ENCODE measurements around the gene IP6K3.

IP6K3 gene

GRCh38 chr6:33693186-33694105 is 53.3 kb downstream of the IP6K3 start:
- no peak overlapping the region for H3K27ac ChIP-seq (ENCODE audit: low read depth, low read length)
- no peaks in the 10 kb centered on the region for H3K9me3 ChIP-seq (ENCODE audit: control insufficient read depth in 5 of 5, low read length in 5 of 5)
- H3K36me3 ChIP-seq (ENCODE audit: control insufficient read depth in 5 of 5, insufficient read depth in 5 of 5, low read length in 5 of 5): peaks cover 0 to 88% (median 62%) of the 10 kb centered on the region in 5 donors
- H3K27me3 ChIP-seq (ENCODE audit: control insufficient read depth in 5 of 5, insufficient read depth in 4 of 5, low read length in 5 of 5): peaks cover 0 to 4% (median 0%) of the 10 kb centered on the region in 5 donors
- H3K9ac ChIP-seq (ENCODE audit: low read length in 5 of 5): no peak overlapping the region
- peaks cover 0 to 47% (median 7%) of the 10 kb centered on the region in 5 donors for H3K4me1 ChIP-seq (ENCODE audit: control insufficient read depth in 5 of 5, insufficient read depth in 5 of 5, low read length in 5 of 5)
- no peak overlapping the region for H3K4me3 ChIP-seq (ENCODE audit: low read depth in 1 of 5, low read length in 5 of 5)

- Histone ChIP-seq H3K4me1 (ENCODE audit: control insufficient read depth in 5 of 5, insufficient read depth in 5 of 5, low read length in 5 of 5) (peaks cover 0 to 41% (median 7%) of the 10 kb centered on the region in 5 donors), H3K9me3 (ENCODE audit: control insufficient read depth in 5 of 5, low read length in 5 of 5) (no peaks in the 10 kb centered on the region), H3K27ac (ENCODE audit: low read depth, low read length) (no peak overlapping the region), H3K27me3 (ENCODE audit: control insufficient read depth in 5 of 5, insufficient read depth in 4 of 5, low read length in 5 of 5) (peaks cover 0 to 4% (median 0%) of the 10 kb centered on the region in 5 donors), H3K9ac (ENCODE audit: low read length in 5 of 5) (no peak overlapping the region), H3K4me3 (ENCODE audit: low read depth in 1 of 5, low read length in 5 of 5) (no peak overlapping the region), H3K36me3 (ENCODE audit: control insufficient read depth in 5 of 5, insufficient read depth in 5 of 5, low read length in 5 of 5) (peaks cover 0 to 89% (median 61%) of the 10 kb centered on the region in 5 donors)
Measured at GRCh38 chr6:33692760-33693158, 53.9 kb downstream of the IP6K3 start.

- Histone ChIP-seq H3K4me1 (ENCODE audit: control insufficient read depth in 5 of 5, insufficient read depth in 5 of 5, low read length in 5 of 5) (peaks cover 0 to 36% (median 7%) of the 10 kb centered on the region in 5 donors), H3K36me3 (ENCODE audit: control insufficient read depth in 5 of 5, insufficient read depth in 5 of 5, low read length in 5 of 5) (peaks cover 0 to 89% (median 61%) of the 10 kb centered on the region in 5 donors), H3K27ac (ENCODE audit: low read depth, low read length) (no peak overlapping the region), H3K4me3 (ENCODE audit: low read depth in 1 of 5, low read length in 5 of 5) (no peak overlapping the region), H3K27me3 (ENCODE audit: control insufficient read depth in 5 of 5, insufficient read depth in 4 of 5, low read length in 5 of 5) (peaks cover 0 to 4% (median 0%) of the 10 kb centered on the region in 5 donors), H3K9me3 (ENCODE audit: control insufficient read depth in 5 of 5, low read length in 5 of 5) (no peaks in the 10 kb centered on the region), H3K9ac (ENCODE audit: low read length in 5 of 5) (no peak overlapping the region)
Measured at GRCh38 chr6:33692078-33692759, 54.5 kb downstream of the IP6K3 start.

GRCh38 chr6:33691456-33692077 is 55.1 kb downstream of the IP6K3 start:
- no peak overlapping the region for H3K9ac ChIP-seq (ENCODE audit: low read length in 5 of 5)
- H3K36me3 ChIP-seq (ENCODE audit: control insufficient read depth in 5 of 5, insufficient read depth in 5 of 5, low read length in 5 of 5): peaks cover 0 to 89% (median 57%) of the 10 kb centered on the region in 5 donors
- H3K27ac ChIP-seq (ENCODE audit: low read depth, low read length): no peak overlapping the region
- peaks cover 0 to 4% (median 0%) of the 10 kb centered on the region in 5 donors for H3K27me3 ChIP-seq (ENCODE audit: control insufficient read depth in 5 of 5, insufficient read depth in 4 of 5, low read length in 5 of 5)
- H3K9me3 ChIP-seq (ENCODE audit: control insufficient read depth in 5 of 5, low read length in 5 of 5): no peaks in the 10 kb centered on the region
- no peak overlapping the region for H3K4me3 ChIP-seq (ENCODE audit: low read depth in 1 of 5, low read length in 5 of 5)
- H3K4me1 ChIP-seq (ENCODE audit: control insufficient read depth in 5 of 5, insufficient read depth in 5 of 5, low read length in 5 of 5): peaks cover 0 to 29% (median 2%) of the 10 kb centered on the region in 5 donors

- Histone ChIP-seq H3K27ac (ENCODE audit: low read depth, low read length) (no peak overlapping the region), H3K9me3 (ENCODE audit: control insufficient read depth in 5 of 5, low read length in 5 of 5) (no peaks in the 10 kb centered on the region), H3K9ac (ENCODE audit: low read length in 5 of 5) (no peak overlapping the region), H3K36me3 (ENCODE audit: control insufficient read depth in 5 of 5, insufficient read depth in 5 of 5, low read length in 5 of 5) (peaks cover 0 to 90% (median 61%) of the 10 kb centered on the region in 5 donors), H3K27me3 (ENCODE audit: control insufficient read depth in 5 of 5, insufficient read depth in 4 of 5, low read length in 5 of 5) (peaks cover 0 to 4% (median 0%) of the 10 kb centered on the region in 5 donors), H3K4me1 (ENCODE audit: control insufficient read depth in 5 of 5, insufficient read depth in 5 of 5, low read length in 5 of 5) (peaks cover 0 to 21% (median 0%) of the 10 kb centered on the region in 5 donors), H3K4me3 (ENCODE audit: low read depth in 1 of 5, low read length in 5 of 5) (no peak overlapping the region)
Measured at GRCh38 chr6:33690766-33691165, 55.9 kb downstream of the IP6K3 start.

GRCh38 chr6:33689879-33690278 is 56.8 kb downstream of the IP6K3 start:
- Histone ChIP-seq H3K9ac (ENCODE audit: low read length in 5 of 5) (no peak overlapping the region), H3K27me3 (ENCODE audit: control insufficient read depth in 5 of 5, insufficient read depth in 4 of 5, low read length in 5 of 5) (peaks cover 0 to 4% (median 0%) of the 10 kb centered on the region in 5 donors), H3K9me3 (ENCODE audit: control insufficient read depth in 5 of 5, low read length in 5 of 5) (no peaks in the 10 kb centered on the region), H3K27ac (ENCODE audit: low read depth, low read length) (no peak overlapping the region), H3K36me3 (ENCODE audit: control insufficient read depth in 5 of 5, insufficient read depth in 5 of 5, low read length in 5 of 5) (peaks cover 0 to 90% (median 61%) of the 10 kb centered on the region in 5 donors), H3K4me3 (ENCODE audit: low read depth in 1 of 5, low read length in 5 of 5) (no peak overlapping the region), H3K4me1 (ENCODE audit: control insufficient read depth in 5 of 5, insufficient read depth in 5 of 5, low read length in 5 of 5) (peaks cover 0 to 13% (median 0%) of the 10 kb centered on the region in 5 donors)

- no peak overlapping the region for H3K9ac ChIP-seq (ENCODE audit: low read length in 5 of 5)
- no peak overlapping the region for H3K4me3 ChIP-seq (ENCODE audit: low read depth in 1 of 5, low read length in 5 of 5)
- peaks cover 0 to 4% (median 0%) of the 10 kb centered on the region in 5 donors for H3K27me3 ChIP-seq (ENCODE audit: control insufficient read depth in 5 of 5, insufficient read depth in 4 of 5, low read length in 5 of 5)
- H3K36me3 ChIP-seq (ENCODE audit: control insufficient read depth in 5 of 5, insufficient read depth in 5 of 5, low read length in 5 of 5): peaks cover 0 to 92% (median 65%) of the 10 kb centered on the region in 5 donors
- no peaks in the 10 kb centered on the region for H3K9me3 ChIP-seq (ENCODE audit: control insufficient read depth in 5 of 5, low read length in 5 of 5)
- H3K27ac ChIP-seq (ENCODE audit: low read depth, low read length): no peak overlapping the region
- H3K4me1 ChIP-seq (ENCODE audit: control insufficient read depth in 5 of 5, insufficient read depth in 5 of 5, low read length in 5 of 5): peaks cover 0 to 9% (median 0%) of the 10 kb centered on the region in 5 donors
Measured at GRCh38 chr6:33689148-33689494, 57.6 kb downstream of the IP6K3 start.

GRCh38 chr6:33688451-33689147 is 58.1 kb downstream of the IP6K3 start:
- H3K4me3 ChIP-seq (ENCODE audit: low read depth in 1 of 5, low read length in 5 of 5): no peak overlapping the region
- no peak overlapping the region for H3K9ac ChIP-seq (ENCODE audit: low read length in 5 of 5)
- peaks cover 0 to 94% (median 63%) of the 10 kb centered on the region in 5 donors for H3K36me3 ChIP-seq (ENCODE audit: control insufficient read depth in 5 of 5, insufficient read depth in 5 of 5, low read length in 5 of 5)

GRCh38 chr6:33688006-33688405 is 58.7 kb downstream of the IP6K3 start:
- no peaks in the 10 kb centered on the region for H3K9me3 ChIP-seq (ENCODE audit: control insufficient read depth in 5 of 5, low read length in 5 of 5)
- peaks cover 0 to 5% (median 0%) of the 10 kb centered on the region in 5 donors for H3K4me1 ChIP-seq (ENCODE audit: control insufficient read depth in 5 of 5, insufficient read depth in 5 of 5, low read length in 5 of 5)
- H3K27ac ChIP-seq (ENCODE audit: low read depth, low read length): no peak overlapping the region
- H3K27me3 ChIP-seq (ENCODE audit: control insufficient read depth in 5 of 5, insufficient read depth in 4 of 5, low read length in 5 of 5): peaks cover 0 to 4% (median 3%) of the 10 kb centered on the region in 5 donors
- H3K36me3 ChIP-seq (ENCODE audit: control insufficient read depth in 5 of 5, insufficient read depth in 5 of 5, low read length in 5 of 5): peaks cover 0 to 94% (median 59%) of the 10 kb centered on the region in 5 donors
- no peak overlapping the region for H3K4me3 ChIP-seq (ENCODE audit: low read depth in 1 of 5, low read length in 5 of 5)
- H3K9ac ChIP-seq (ENCODE audit: low read length in 5 of 5): no peak overlapping the region

More at GRCh38 chr6:33688451-33689147, 58.1 kb downstream of the IP6K3 start:
- Histone ChIP-seq H3K9me3 (ENCODE audit: control insufficient read depth in 5 of 5, low read length in 5 of 5) (no peaks in the 10 kb centered on the region), H3K4me1 (ENCODE audit: control insufficient read depth in 5 of 5, insufficient read depth in 5 of 5, low read length in 5 of 5) (peaks cover 0 to 9% (median 0%) of the 10 kb centered on the region in 5 donors), H3K27ac (ENCODE audit: low read depth, low read length) (no peak overlapping the region), H3K27me3 (ENCODE audit: control insufficient read depth in 5 of 5, insufficient read depth in 4 of 5, low read length in 5 of 5) (peaks cover 0 to 4% (median 0%) of the 10 kb centered on the region in 5 donors)

Measured in subcutaneous abdominal adipose tissue (tissue), 5 donors.